Spleen (tissue), 7 donors: Measurements from ENCODE around the gene CNTROB.
A peak's percentile ranks its signal among the peaks of the same experiment; 100 is the strongest.

ENCODE experiments used
- POLR2A ChIP-seq, 3 donors: fragments of 450-650 bp; IDR thresholded peaks; one replicate each; pipeline ENCODE4 v1.5.1; 2017; ENCODE audit warnings: antibody characterized with exemption in 3 of 3, mild to moderate bottlenecking in 1 of 3
- POLR2AphosphoS5 ChIP-seq, 3 donors: sonication (generic); formaldehyde crosslinking; IDR thresholded peaks; one replicate each; pipeline ENCODE4 v1.5.1; 2017; ENCODE audit warnings: antibody characterized with exemption in 3 of 3
- TF ChIP-seq, protein P1 (sequence below), 11 experiments: fragments of 200-600 bp in 7 of 11; fragments of 450-650 bp in 4 of 11; sonication (generic) in 4 of 11; IDR thresholded peaks in 8 of 11; conservative IDR thresholded peaks in 3 of 11; 1 replicate in 7 of 11; 2 replicates in 4 of 11; pipeline versions ENCODE4 v1.4.0 to v1.8.0; 2016 to 2021; ENCODE audit warnings: antibody characterized with exemption in 11 of 11, inconsistent platforms in 4 of 11, mild to moderate bottlenecking in 1 of 11
- donor health status: DM: no; HTN: no; CAD: no; lungs with moderate emphysema.
- donor health status: DM: no; HTN: no; CAD: no.
- donor health status: DM: no; HTN: no; CAD: no.

- TF ChIP-seq, protein P1, sequence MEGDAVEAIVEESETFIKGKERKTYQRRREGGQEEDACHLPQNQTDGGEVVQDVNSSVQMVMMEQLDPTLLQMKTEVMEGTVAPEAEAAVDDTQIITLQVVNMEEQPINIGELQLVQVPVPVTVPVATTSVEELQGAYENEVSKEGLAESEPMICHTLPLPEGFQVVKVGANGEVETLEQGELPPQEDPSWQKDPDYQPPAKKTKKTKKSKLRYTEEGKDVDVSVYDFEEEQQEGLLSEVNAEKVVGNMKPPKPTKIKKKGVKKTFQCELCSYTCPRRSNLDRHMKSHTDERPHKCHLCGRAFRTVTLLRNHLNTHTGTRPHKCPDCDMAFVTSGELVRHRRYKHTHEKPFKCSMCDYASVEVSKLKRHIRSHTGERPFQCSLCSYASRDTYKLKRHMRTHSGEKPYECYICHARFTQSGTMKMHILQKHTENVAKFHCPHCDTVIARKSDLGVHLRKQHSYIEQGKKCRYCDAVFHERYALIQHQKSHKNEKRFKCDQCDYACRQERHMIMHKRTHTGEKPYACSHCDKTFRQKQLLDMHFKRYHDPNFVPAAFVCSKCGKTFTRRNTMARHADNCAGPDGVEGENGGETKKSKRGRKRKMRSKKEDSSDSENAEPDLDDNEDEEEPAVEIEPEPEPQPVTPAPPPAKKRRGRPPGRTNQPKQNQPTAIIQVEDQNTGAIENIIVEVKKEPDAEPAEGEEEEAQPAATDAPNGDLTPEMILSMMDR (IDR thresholded peaks at IDR 0.05 in 8 of 11, conservative IDR thresholded peaks at IDR 0.05 in 3 of 11), result peak; percentile 92 to 99 (median 97)
- TF ChIP-seq POLR2AphosphoS5 (IDR thresholded peaks at IDR 0.05) (peak; percentile 59 to 82 (median 72)), POLR2A (IDR thresholded peaks at IDR 0.05) (no peak)
Measured at GRCh38 chr17:7989781-7990655, 58.0 kb downstream of the CNTROB start.
